B cell (primary cell): ENCODE measurements around the gene UTP11. TPM values are rescaled to one million over a fixed set of nuclear protein-coding genes. Genes with fewer than 3 reads are reported as not detected.

Experiments used
- ATAC-seq: fragments of 200-7000 bp; cut with Tn5 transposase; one replicate; pipeline ENCODE4 v1.10.0; 2021; ENCODE audit warnings: low read depth, mild to moderate bottlenecking, moderate number of reproducible peaks, moderate library complexity
- CTCF ChIA-PET: fragments of 350-600 bp; sonication (Branson Sonifier 250); formaldehyde crosslinking; loops from one replicate; lab custom pipeline; 2021; ENCODE audit warnings: antibody characterized with exemption, inconsistent platforms; lab: Charles Lee
- POLR2A ChIA-PET: fragments of 350-600 bp; sonication (Branson Sonifier 250); formaldehyde crosslinking; loops from one replicate; lab custom pipeline; 2021; ENCODE audit warnings: antibody characterized with exemption; lab: Charles Lee
- DNase-seq: peaks from one replicate; pipeline ENCODE4 v3.0.0; 2013
- H2AFZ ChIP-seq: 2 replicates; pipeline ENCODE4 v1.6.1; 2012; ENCODE audit warnings: mild to moderate bottlenecking, low read depth, low read length; ENCODE audit not compliant: insufficient read depth, poor library complexity, severe bottlenecking
- H3K27ac ChIP-seq, 2 donors: 1 replicate in 1 of 2; 2 replicates in 1 of 2; pipeline ENCODE4 v1.5.1; 2012 to 2013; ENCODE audit warnings: low read length in 2 of 2, mild to moderate bottlenecking in 2 of 2, moderate library complexity in 1 of 2
- H3K27me3 ChIP-seq, 4 experiments: fragments of 200-600 bp in 1 of 4; sonication (generic) in 1 of 4; replicated peaks in 1 of 4; 1 replicate in 2 of 4; 2 replicates in 2 of 4; pipeline versions ENCODE4 v1.6.1 to v1.7.0; 2013 to 2016; ENCODE audit warnings: low read length in 3 of 4, mild to moderate bottlenecking in 2 of 4, mixed read lengths in 1 of 4, moderate library complexity in 1 of 4; ENCODE audit not compliant: insufficient read depth in 4 of 4, control insufficient read depth in 3 of 4; ENCODE audit errors: control extremely low read depth in 1 of 4
- H3K36me3 ChIP-seq, 2 experiments: replicated peaks in 1 of 2; 1 replicate in 1 of 2; 2 replicates in 1 of 2; pipeline versions ENCODE4 v1.6.1 to v1.7.1; 2013; ENCODE audit warnings: low read length in 1 of 2; ENCODE audit not compliant: insufficient read depth in 2 of 2, control insufficient read depth in 1 of 2; ENCODE audit errors: control extremely low read depth in 1 of 2, extremely low read depth in 1 of 2
- H3K4me1 ChIP-seq, 2 donors: fragments of 200-600 bp in 1 of 2; sonication (generic) in 1 of 2; 1 replicate in 1 of 2; 2 replicates in 1 of 2; pipeline versions ENCODE4 v1.5.1 to v1.6.1; 2013 to 2017; ENCODE audit warnings: low read length in 2 of 2; ENCODE audit not compliant: control insufficient read depth in 2 of 2, insufficient read depth in 2 of 2
- H3K4me2 ChIP-seq: replicated peaks from 2 replicates; pipeline ENCODE3; 2012; ENCODE audit warnings: mild to moderate bottlenecking, low read depth, low read length; ENCODE audit not compliant: poor library complexity, severe bottlenecking
- H3K4me3 ChIP-seq, 5 experiments: fragments of 200-600 bp in 1 of 5; sonication (generic) in 1 of 5; 1 replicate in 3 of 5; 2 replicates in 2 of 5; pipeline versions ENCODE4 v1.5.1 to v1.7.0; 2011 to 2016; ENCODE audit warnings: low read length in 4 of 5, mild to moderate bottlenecking in 4 of 5, low read depth in 2 of 5, control low read depth in 1 of 5, moderate library complexity in 1 of 5; ENCODE audit not compliant: insufficient read depth in 1 of 5; ENCODE audit errors: control extremely low read depth in 1 of 5, extremely low read depth in 1 of 5
- H3K79me2 ChIP-seq: fragments of 200-600 bp; sonication (generic); one replicate; pipeline ENCODE4 v1.6.0; 2016; ENCODE audit warnings: low read length; ENCODE audit not compliant: control insufficient read depth, insufficient read depth
- H3K9ac ChIP-seq: fragments of 200-600 bp; sonication (generic); 2 replicates; pipeline ENCODE4 v1.6.1; 2017; ENCODE audit warnings: mild to moderate bottlenecking, low read length, moderate library complexity
- H3K9me3 ChIP-seq, 3 donors: one replicate each; pipeline versions ENCODE4 v1.6.1 to v1.7.1; 2013; ENCODE audit warnings: low read length in 2 of 3; ENCODE audit not compliant: control insufficient read depth in 2 of 3, insufficient read depth in 1 of 3; ENCODE audit errors: control extremely low read depth in 1 of 3
- H4K20me1 ChIP-seq: 2 replicates; pipeline ENCODE4 v1.6.0; 2012; ENCODE audit warnings: mild to moderate bottlenecking, low read length; ENCODE audit not compliant: insufficient read depth, control insufficient read depth, poor library complexity, severe bottlenecking
- H3K27ac Mint-ChIP-seq: one replicate; pipeline ENCODE4 v1.8.0; 2021; ENCODE audit warnings: mixed read lengths
- H3K27me3 Mint-ChIP-seq: one replicate; pipeline ENCODE4 v1.8.0; 2021; ENCODE audit warnings: mixed read lengths
- H3K4me1 Mint-ChIP-seq: one replicate; pipeline ENCODE4 v1.8.0; 2021; ENCODE audit warnings: mixed read lengths
- H3K4me3 Mint-ChIP-seq: one replicate; pipeline ENCODE4 v1.8.0; 2021; ENCODE audit warnings: mixed read lengths
- H3K9me3 Mint-ChIP-seq: one replicate; pipeline ENCODE4 v1.8.0; 2022; ENCODE audit warnings: mixed read lengths; ENCODE audit not compliant: insufficient read depth
- EZH2 ChIP-seq: IDR thresholded peaks from 2 replicates; pipeline ENCODE4 v1.6.1; 2012; ENCODE audit warnings: borderline replicate concordance, low read depth, mild to moderate bottlenecking, moderate library complexity, low read length; ENCODE audit not compliant: insufficient read depth, poor library complexity, severe bottlenecking
- WGBS: methylation state at CpG from one replicate; pipeline ENCODE4 v1.1.5; 2013; ENCODE audit warnings: missing lambda C conversion rate; ENCODE audit not compliant: insufficient coverage; 5-methylcytosine and 5-hydroxymethylcytosine counted together
- intact Hi-C: fragments of 100-400 bp; cut with micrococcal nuclease; formaldehyde crosslinking; loops from one replicate; pipeline ENCODE4 v1.10.0; 2022
- polyA plus RNA-seq: library from polyadenylated mRNA; depleted of rRNA; stranded (reverse); fragments of >200 nt; gene quantifications from 2 replicates; pipeline ENCODE4 v1.2.3, GENCODE V29; 2012
- total RNA-seq, 2 donors: library from RNA; stranded (reverse); fragments of 120-200 nt in 1 of 2; gene quantifications; 1 replicate in 1 of 2; 2 replicates in 1 of 2; pipeline versions ENCODE4 v1.2.3 to v1.2.4, GENCODE V29; 2013 to 2022
- TF ChIP-seq, protein P1 (sequence below): fragments of 200-600 bp; IDR thresholded peaks from one replicate; pipeline ENCODE4 v1.8.0; 2022; ENCODE audit warnings: antibody characterized with exemption, mild to moderate bottlenecking

UTP11 gene
- total and polyA plus RNA-seq, 2 donors (not counting 1 experiment from before 2014, with no cell fraction given) = 6.0 to 16.8 TPM

DNA sequence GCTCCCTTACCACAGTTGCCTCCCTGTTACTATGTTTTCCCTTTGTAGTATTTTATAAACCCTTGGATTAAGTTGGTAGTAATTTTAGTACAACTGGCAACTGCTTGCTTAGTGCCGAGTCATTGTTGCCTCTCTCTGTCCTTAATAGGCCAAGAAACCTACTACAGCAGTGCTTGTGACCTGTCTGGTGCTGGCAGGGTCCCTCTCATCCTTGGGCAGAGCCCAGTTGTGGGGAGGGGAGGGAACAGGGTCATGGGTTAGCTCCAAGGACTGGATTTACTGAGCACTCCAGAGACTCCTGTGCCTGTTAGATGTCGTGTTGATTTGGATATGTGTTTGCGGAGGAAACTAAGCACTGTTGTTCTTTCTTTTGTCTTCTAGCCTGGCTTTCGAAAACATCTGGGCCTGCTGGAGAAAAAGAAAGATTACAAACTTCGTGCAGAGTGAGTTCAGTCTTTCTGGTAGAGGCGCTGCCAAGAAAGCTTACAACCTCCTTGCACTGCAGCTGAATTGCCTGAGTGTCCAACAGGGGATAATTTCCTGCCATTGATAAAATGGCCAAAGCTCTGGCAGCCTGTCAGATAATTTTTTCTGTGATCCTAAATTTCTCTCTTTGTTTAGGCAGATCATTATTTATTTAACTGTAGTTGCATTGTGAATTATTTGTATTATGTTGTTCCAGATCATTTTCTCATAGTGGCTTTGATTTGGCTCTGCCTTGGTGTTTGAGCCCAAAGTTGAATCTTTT, 3.6 kb downstream of the UTP11 start:
- H3K36me3 ChIP-seq = peaks cover 4 to 38% of the 10 kb centered on the region in 2 experiments
- peaks cover 5% of the 10 kb centered on the region for H4K20me1 ChIP-seq
- peaks cover 13 to 20% of the 10 kb centered on the region in 2 donors for H3K4me1 ChIP-seq
- peaks cover 45% of the 10 kb centered on the region for H3K79me2 ChIP-seq
- Mint-ChIP-seq H3K4me3 (no peak overlapping the region), H3K27me3 (no peaks in the 10 kb centered on the region), H3K9me3 (no peaks in the 10 kb centered on the region), H3K4me1 (peaks cover 23% of the 10 kb centered on the region), H3K27ac (no peak overlapping the region)
- no peak overlapping the region for H3K27ac ChIP-seq
- H3K27me3 ChIP-seq = no peaks in the 10 kb centered on the region
- H3K9me3 ChIP-seq = peaks cover 0 to 7% (median 3%) of the 10 kb centered on the region in 3 donors
- H3K4me3 ChIP-seq = no peak overlapping the region
- ChIA-PET POLR2A (no interaction called here), CTCF (no interaction called here)
- 90% methylated on average over 5 of the region's 6 CpGs for WGBS
- H2AFZ ChIP-seq = no peak overlapping the region
- H3K4me2 ChIP-seq = no peak overlapping the region
- ATAC-seq (no peak), DNase-seq (no peak)
- no peak overlapping the region for H3K9ac ChIP-seq
- TF ChIP-seq, protein P1, sequence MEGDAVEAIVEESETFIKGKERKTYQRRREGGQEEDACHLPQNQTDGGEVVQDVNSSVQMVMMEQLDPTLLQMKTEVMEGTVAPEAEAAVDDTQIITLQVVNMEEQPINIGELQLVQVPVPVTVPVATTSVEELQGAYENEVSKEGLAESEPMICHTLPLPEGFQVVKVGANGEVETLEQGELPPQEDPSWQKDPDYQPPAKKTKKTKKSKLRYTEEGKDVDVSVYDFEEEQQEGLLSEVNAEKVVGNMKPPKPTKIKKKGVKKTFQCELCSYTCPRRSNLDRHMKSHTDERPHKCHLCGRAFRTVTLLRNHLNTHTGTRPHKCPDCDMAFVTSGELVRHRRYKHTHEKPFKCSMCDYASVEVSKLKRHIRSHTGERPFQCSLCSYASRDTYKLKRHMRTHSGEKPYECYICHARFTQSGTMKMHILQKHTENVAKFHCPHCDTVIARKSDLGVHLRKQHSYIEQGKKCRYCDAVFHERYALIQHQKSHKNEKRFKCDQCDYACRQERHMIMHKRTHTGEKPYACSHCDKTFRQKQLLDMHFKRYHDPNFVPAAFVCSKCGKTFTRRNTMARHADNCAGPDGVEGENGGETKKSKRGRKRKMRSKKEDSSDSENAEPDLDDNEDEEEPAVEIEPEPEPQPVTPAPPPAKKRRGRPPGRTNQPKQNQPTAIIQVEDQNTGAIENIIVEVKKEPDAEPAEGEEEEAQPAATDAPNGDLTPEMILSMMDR = no peak
- TF ChIP-seq EZH2 = no peak
- intact Hi-C loops = no loop called here

DNA sequence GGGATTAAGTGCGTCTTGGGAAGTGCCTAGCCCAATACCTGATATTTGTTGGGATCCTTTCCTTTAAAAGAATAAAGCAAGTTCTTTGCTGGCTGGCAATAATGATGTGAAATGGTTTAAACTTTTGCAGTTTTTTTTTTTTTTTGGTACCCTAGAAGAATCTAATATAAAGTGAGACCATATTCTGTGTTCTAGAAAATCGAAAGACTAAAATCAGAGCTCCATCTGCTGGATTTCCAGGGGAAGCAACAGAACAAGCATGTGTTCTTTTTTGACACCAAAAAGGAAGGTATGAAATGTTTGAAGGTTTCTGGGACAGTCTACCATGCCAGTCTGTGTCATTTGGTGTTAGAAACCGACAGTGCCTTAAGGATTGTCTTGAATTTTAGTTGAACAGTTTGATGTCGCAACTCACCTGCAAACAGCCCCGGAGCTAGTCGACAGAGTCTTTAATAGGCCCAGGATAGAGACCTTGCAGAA, 6.4 kb downstream of the UTP11 start:
- H4K20me1 ChIP-seq = peaks cover 5% of the 10 kb centered on the region
- H3K27ac ChIP-seq = no peak overlapping the region
- Mint-ChIP-seq H3K27me3 (no peaks in the 10 kb centered on the region), H3K4me1 (peaks cover 8% of the 10 kb centered on the region), H3K27ac (no peak overlapping the region), H3K4me3 (no peak overlapping the region), H3K9me3 (no peaks in the 10 kb centered on the region)
- ChIA-PET POLR2A (no interaction called here), CTCF (interaction anchor here (0.8 to 3.9 kb wide), 14 partner anchors 9 to 1442 kb away, joined by 3 to 26 read pairs (median 4); partner anchors contain the start of gene SF3A3)
- H3K79me2 ChIP-seq = peaks cover 31% of the 10 kb centered on the region
- no peak overlapping the region for H2AFZ ChIP-seq
- TF ChIP-seq, protein P1 = peak; percentile 57
- TF ChIP-seq EZH2 = no peak
- WGBS = 74% methylated on average over 5 of the region's 6 CpGs
- peaks cover 4 to 57% of the 10 kb centered on the region in 2 experiments for H3K36me3 ChIP-seq
- H3K4me1 ChIP-seq = peaks cover 4% of the 10 kb centered on the region in 2 donors
- H3K9ac ChIP-seq = no peak overlapping the region
- intact Hi-C loops = loop anchor here (1.0 kb wide), 1 partner anchor 129 kb away; no protein-coding TSS in a partner anchor
- H3K9me3 ChIP-seq = no peaks in the 10 kb centered on the region
- no peak overlapping the region for H3K4me3 ChIP-seq
- no peaks in the 10 kb centered on the region for H3K27me3 ChIP-seq
- no peak for DNase-seq
- H3K4me2 ChIP-seq = no peak overlapping the region
- ATAC-seq = no peak
